ENCODE data around the gene MARCHF5. TPM values are rescaled to one million over a fixed set of nuclear protein-coding genes. Genes with fewer than 3 reads are reported as not detected.

MARCHF5 gene
- total RNA-seq, 4 donors from 2014 or later, result 18.6 to 30.0 (median 26.5) TPM

- DNase-seq (ENCODE audit: low spot score) (no peak), ATAC-seq (ENCODE audit: low FRiP score) (no peak)
- TF ChIP-seq CTCF (IDR thresholded peaks at IDR 0.05), result no peak
Measured at GRCh38 chr10:92304061-92304460, 13.1 kb downstream of the MARCHF5 start.

GRCh38 chr10:92305133-92306072 is 14.4 kb downstream of the MARCHF5 start:
- ATAC-seq (ENCODE audit: low FRiP score) (no peak), DNase-seq (ENCODE audit: low spot score) (no peak)

GRCh38 chr10:92309272-92309671 is 18.3 kb downstream of the MARCHF5 start:
- ATAC-seq (ENCODE audit: low FRiP score), result no peak
- no peak for DNase-seq (ENCODE audit: low spot score)
- TF ChIP-seq CTCF (IDR thresholded peaks at IDR 0.05), result no peak

More at GRCh38 chr10:92305133-92306072, 14.4 kb downstream of the MARCHF5 start:
- no peak for TF ChIP-seq CTCF (IDR thresholded peaks at IDR 0.05)

- TF ChIP-seq CTCF (IDR thresholded peaks at IDR 0.05), result no peak
- no peak for ATAC-seq (ENCODE audit: low FRiP score)
- DNase-seq (ENCODE audit: low spot score), result no peak
Measured at GRCh38 chr10:92313750-92314149, 22.8 kb downstream of the MARCHF5 start.

- DNase-seq (ENCODE audit: low spot score), result no peak
- no peak for ATAC-seq (ENCODE audit: low FRiP score)
- no peak for TF ChIP-seq CTCF (IDR thresholded peaks at IDR 0.05)
Measured at GRCh38 chr10:92316610-92317009, 25.6 kb downstream of the MARCHF5 start.

GRCh38 chr10:92323079-92323478 is 32.1 kb downstream of the MARCHF5 start:
- no peak for TF ChIP-seq CTCF (IDR thresholded peaks at IDR 0.05)
- DNase-seq (ENCODE audit: low spot score) (no peak), ATAC-seq (ENCODE audit: low FRiP score) (no peak)

All from omental fat pad (tissue), 4 donors.